OCI-LY7 (cell line): Measurements from ENCODE around the gene SLC16A6. TPM values are rescaled to one million over a fixed set of nuclear protein-coding genes. Genes with fewer than 3 reads are reported as not detected.
A peak's percentile ranks its signal among the peaks of the same experiment; 100 is the strongest.
"Not testable (repeated sequence)": the region's sequence is repeated elsewhere in the genome, so short reads cannot be mapped to it uniquely, and the experiment has no call there.

Source experiments
- BruUV-seq: library from RNA; stranded (reverse); fragments of 400-500 nt; replicated peaks from 2 replicates; lab custom pipeline; 2021; lab: Mats Ljungman, UMichigan
- CTCF ChIA-PET: fragments of 300-600 bp; sonication (Branson Sonifier 250); formaldehyde crosslinking; loops from one replicate; lab custom pipeline; 2022; ENCODE audit warnings: antibody characterized with exemption; ENCODE audit not compliant: unreplicated experiment; lab: Charles Lee
- POLR2A ChIA-PET: fragments of 300-600 bp; sonication (Branson Sonifier 250); formaldehyde crosslinking; loops from one replicate; lab custom pipeline; 2022; ENCODE audit warnings: antibody characterized with exemption; lab: Charles Lee
- DNase-seq: peaks from one replicate; pipeline ENCODE4 v3.0.0-alpha.2; 2015; ENCODE audit warnings: low spot score
- H2AFZ ChIP-seq: fragments of 200-600 bp; sonication (generic), shearing (Covaris generic); 2 replicates; pipeline ENCODE4 v1.6.1; 2014; ENCODE audit warnings: mild to moderate bottlenecking, antibody characterized with exemption, low read length, moderate library complexity
- H3K27ac ChIP-seq: fragments of 200-600 bp; sonication (generic); 2 replicates; pipeline ENCODE4 v1.5.1; 2014; ENCODE audit warnings: mixed run types, low read depth, mild to moderate bottlenecking, moderate library complexity, low read length, inconsistent platforms; ENCODE audit not compliant: poor library complexity, severe bottlenecking
- H3K36me3 ChIP-seq: fragments of 200-600 bp; sonication (generic); 2 replicates; pipeline ENCODE4 v1.6.1; 2014; ENCODE audit warnings: mild to moderate bottlenecking, antibody characterized with exemption, low read length, moderate library complexity, mixed read lengths; ENCODE audit not compliant: insufficient read depth
- H3K4me1 ChIP-seq: fragments of 200-600 bp; sonication (generic); 2 replicates; pipeline ENCODE4 v1.5.1; 2014; ENCODE audit warnings: mild to moderate bottlenecking, low read length; ENCODE audit not compliant: insufficient read depth, poor library complexity, severe bottlenecking
- H3K4me2 ChIP-seq: fragments of 200-600 bp; sonication (generic); 2 replicates; pipeline ENCODE4 v1.6.1; 2014; ENCODE audit warnings: mild to moderate bottlenecking, low read length
- H3K4me3 ChIP-seq: fragments of 200-600 bp; sonication (generic); 2 replicates; pipeline ENCODE4 v1.5.1; 2014; ENCODE audit warnings: mild to moderate bottlenecking, low read depth, low read length; ENCODE audit not compliant: poor library complexity, severe bottlenecking
- H3K79me2 ChIP-seq: fragments of 200-600 bp; sonication (generic); 2 replicates; pipeline ENCODE4 v1.6.1; 2016; ENCODE audit warnings: low read depth, mild to moderate bottlenecking, low read length, moderate library complexity, mixed read lengths; ENCODE audit not compliant: insufficient read depth
- H3K9me2 ChIP-seq: fragments of 200-600 bp; sonication (generic); 2 replicates; pipeline ENCODE4 v1.6.1; 2016; ENCODE audit warnings: mild to moderate bottlenecking, low read length, mixed read lengths; ENCODE audit not compliant: insufficient read depth
- H3K9me3 ChIP-seq: fragments of 200-600 bp; sonication (generic); 2 replicates; pipeline ENCODE4 v1.6.1; 2014; ENCODE audit warnings: mild to moderate bottlenecking, mixed run types, low read length, mixed read lengths
- H4K20me1 ChIP-seq: fragments of 200-600 bp; sonication (generic); 2 replicates; pipeline ENCODE4 v1.6.1; 2014; ENCODE audit warnings: mild to moderate bottlenecking, antibody characterized with exemption, low read length, moderate library complexity, mixed read lengths; ENCODE audit not compliant: insufficient read depth
- CTCF ChIP-seq: fragments of 200-600 bp; sonication (generic); conservative IDR thresholded peaks from 2 replicates; pipeline ENCODE4 v1.5.1; 2014; ENCODE audit warnings: mild to moderate bottlenecking, antibody characterized with exemption, low read length, moderate library complexity, mixed read lengths
- EZH2phosphoT487 ChIP-seq: fragments of 200-600 bp; sonication (generic); IDR thresholded peaks from 2 replicates; pipeline ENCODE4 v1.6.1; 2018; ENCODE audit warnings: low read depth, borderline replicate concordance, mild to moderate bottlenecking, mixed run types, antibody characterized with exemption, low read length, moderate library complexity, mixed read lengths
- intact Hi-C: fragments of 100-400 bp; cut with micrococcal nuclease; formaldehyde crosslinking; loops from one replicate; pipeline ENCODE4 v1.10.0; 2022; ENCODE audit not compliant: unreplicated experiment
- total RNA-seq, 2 experiments: library from RNA; depleted of rRNA in 1 of 2; stranded (reverse); fragments of >200 nt in 1 of 2; shearing (Covaris generic) in 1 of 2; gene quantifications; 2 replicates each; pipeline ENCODE4 v1.2.3, GENCODE V29; 2014 to 2022

SLC16A6 gene
- total RNA-seq, 2 experiments from 2014 or later: 4.5 to 18.9 TPM

- peak overlapping the region; percentile 52 for H3K4me2 ChIP-seq
- H3K4me1 ChIP-seq: peaks cover 84% of the 10 kb centered on the region
- no peak for DNase-seq
- no peak overlapping the region for H3K4me3 ChIP-seq
- H4K20me1 ChIP-seq: no peaks in the 10 kb centered on the region
- H3K79me2 ChIP-seq: peaks cover 79% of the 10 kb centered on the region
- H3K27ac ChIP-seq: peak overlapping the region; percentile 54
- H2AFZ ChIP-seq: no peak overlapping the region
- peaks cover 65% of the 10 kb centered on the region for H3K36me3 ChIP-seq
- intact Hi-C loops: no loop called here
- ChIA-PET CTCF (no interaction called here), POLR2A (interaction anchor here (0.6 to 11.2 kb wide), 6 partner anchors 8 to 70 kb away, joined by 3 to 154 read pairs (median 4); no protein-coding TSS in a partner anchor)
- TF ChIP-seq EZH2phosphoT487: no peak
- no peak for TF ChIP-seq CTCF
- no peaks in the 10 kb centered on the region for H3K9me2 ChIP-seq
- no TSS peak for BruUV-seq
- no peaks in the 10 kb centered on the region for H3K9me3 ChIP-seq
Measured at GRCh38 chr17:68222606-68223005, 68.3 kb downstream of the SLC16A6 start.

GRCh38 chr17:68221786-68222185 lies 69.1 kb downstream of the SLC16A6 start:
- Histone ChIP-seq H3K79me2 (peaks cover 87% of the 10 kb centered on the region), H3K36me3 (peaks cover 69% of the 10 kb centered on the region), H3K9me3 (no peaks in the 10 kb centered on the region), H3K4me3 (no peak overlapping the region), H2AFZ (no peak overlapping the region), H3K4me1 (peaks cover 85% of the 10 kb centered on the region), H3K27ac (peak overlapping the region; percentile 39), H4K20me1 (no peaks in the 10 kb centered on the region), H3K4me2 (peak overlapping the region; percentile 21; the same call in 1 of the 2 replicates), H3K9me2 (no peaks in the 10 kb centered on the region)
- no TSS peak for BruUV-seq
- intact Hi-C loops: no loop called here
- DNase-seq: no peak
- ChIA-PET POLR2A (interaction anchor here (0.5 to 11.2 kb wide), 9 partner anchors 9 to 149 kb away, joined by 3 to 154 read pairs (median 4); no protein-coding TSS in a partner anchor), CTCF (no interaction called here)
- TF ChIP-seq CTCF: no peak
- TF ChIP-seq EZH2phosphoT487: no peak

DNA sequence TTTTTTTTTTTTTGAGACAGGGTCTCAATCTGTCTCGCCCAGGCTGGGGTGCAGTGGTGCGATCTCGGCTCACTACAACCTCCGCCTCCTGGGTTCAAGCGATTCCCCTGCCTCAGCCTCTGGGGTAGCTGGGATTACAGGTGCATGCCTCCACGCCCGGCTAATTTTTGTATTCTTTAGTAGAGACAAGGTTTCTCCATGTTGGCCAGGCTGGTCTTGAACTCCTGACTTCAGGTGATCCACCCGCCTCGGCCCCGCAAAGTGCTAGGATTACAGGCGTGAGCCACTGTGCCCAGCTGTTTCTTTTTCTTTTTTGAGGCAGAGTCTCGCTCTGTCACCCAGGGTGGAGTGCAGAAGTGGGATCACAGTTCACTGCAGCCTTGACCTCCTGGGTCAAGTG lies 70.1 kb downstream of the SLC16A6 start:
- H4K20me1 ChIP-seq, H3K4me3 ChIP-seq, H2AFZ ChIP-seq, BruUV-seq, CTCF ChIA-PET, DNase-seq, H3K9me2 ChIP-seq, H3K9me3 ChIP-seq, intact Hi-C loops: not testable (repeated sequence)
- Histone ChIP-seq H3K79me2 (peaks cover 91% of the 10 kb centered on the region), H3K36me3 (peaks cover 71% of the 10 kb centered on the region), H3K27ac (peak overlapping the region; percentile 45), H3K4me1 (peaks cover 85% of the 10 kb centered on the region), H3K4me2 (peak overlapping the region; percentile 34; the same call in 1 of the 2 replicates)
- POLR2A ChIA-PET: interaction anchor here (1.0 to 11.2 kb wide), 5 partner anchors 8 to 150 kb away, joined by 3 to 154 read pairs (median 4); no protein-coding TSS in a partner anchor

- H3K4me3 ChIP-seq, intact Hi-C loops, H4K20me1 ChIP-seq, DNase-seq, H2AFZ ChIP-seq, H3K9me3 ChIP-seq, H3K9me2 ChIP-seq: not testable (repeated sequence)
- POLR2A ChIA-PET: interaction anchor here (0.6 to 11.2 kb wide), 6 partner anchors 8 to 245 kb away, joined by 4 to 154 read pairs (median 4); no protein-coding TSS in a partner anchor
- CTCF ChIA-PET: interaction anchor here (0.6 kb wide), 1 partner anchor 33 kb away, joined by 4 read pairs; no protein-coding TSS in a partner anchor
- Histone ChIP-seq H3K79me2 (peaks cover 91% of the 10 kb centered on the region), H3K4me2 (peak overlapping the region; percentile 35), H3K36me3 (peaks cover 71% of the 10 kb centered on the region), H3K4me1 (peaks cover 85% of the 10 kb centered on the region), H3K27ac (peak overlapping the region; percentile 45)
- BruUV-seq: TSS peak; percentile 7
Measured at GRCh38 chr17:68220186-68220585, 70.7 kb downstream of the SLC16A6 start.

- Histone ChIP-seq H3K79me2 (peaks cover 89% of the 10 kb centered on the region), H3K4me2 (peak overlapping the region; percentile 35; the same call in 1 of the 2 replicates), H3K4me1 (peaks cover 85% of the 10 kb centered on the region), H3K36me3 (peaks cover 65% of the 10 kb centered on the region), H3K27ac (peak overlapping the region; percentile 45)
- intact Hi-C loops, H2AFZ ChIP-seq, DNase-seq, H3K9me3 ChIP-seq, H3K4me3 ChIP-seq, H4K20me1 ChIP-seq, H3K9me2 ChIP-seq, BruUV-seq: not testable (repeated sequence)
- ChIA-PET POLR2A (interaction anchor here (0.6 to 11.2 kb wide), 6 partner anchors 14 to 245 kb away, joined by 4 to 154 read pairs (median 4); no protein-coding TSS in a partner anchor), CTCF (interaction anchor here (0.6 kb wide), 2 partner anchors 28 to 34 kb away, joined by 3 to 4 read pairs; no protein-coding TSS in a partner anchor)
Measured at GRCh38 chr17:68219429-68219828, 71.5 kb downstream of the SLC16A6 start.
